Measurements from ENCODE around the gene SLC10A7.
A peak's percentile ranks its signal among the peaks of the same experiment; 100 is the strongest.

The SLC10A7 gene

GRCh38 chr4:146521541-146522097, at the start of gene SLC10A7:
Gene SLC10A7, minus strand, starts transcription at chr4:146521940. Its CDS starts 223 bp downstream, at chr4:146521717.
- peak; percentile 58 to 85 (median 84) for DNase-seq

GRCh38 chr4:146567396-146567795, 45.7 kb upstream of the SLC10A7 start:
- DNase-seq, result no peak

GRCh38 chr4:146564492-146564891, 42.8 kb upstream of the SLC10A7 start:
- DNase-seq, result no peak

- DNase-seq, result peak in 1 of 3 experiments; percentile 3
Measured at GRCh38 chr4:146550161-146550560, 28.4 kb upstream of the SLC10A7 start.

GRCh38 chr4:146548443-146548842, 26.7 kb upstream of the SLC10A7 start:
- no peak for DNase-seq

- peak; percentile 6 to 44 (median 22) for DNase-seq
Measured at GRCh38 chr4:146545102-146545501, 23.4 kb upstream of the SLC10A7 start.

- DNase-seq, result no peak
Measured at GRCh38 chr4:146534178-146534577, 12.4 kb upstream of the SLC10A7 start.

GRCh38 chr4:146525754-146526153, 4.0 kb upstream of the SLC10A7 start:
- no peak for DNase-seq

- no peak for DNase-seq
Measured at GRCh38 chr4:146524663-146525062, 2.9 kb upstream of the SLC10A7 start.

GRCh38 chr4:146522869-146523205, 1.1 kb upstream of the SLC10A7 start:
- DNase-seq, result peak in 1 of 3 experiments; percentile 64

- DNase-seq, result peak; percentile 73 to 90 (median 84)
Measured at GRCh38 chr4:146522098-146522868, 543 bp upstream of the SLC10A7 start.

GRCh38 chr4:146520896-146521540, 722 bp downstream of the SLC10A7 start:
- DNase-seq, result peak in 2 of 3 experiments; percentile 58 to 63

GRCh38 chr4:146514651-146515357, 6.9 kb downstream of the SLC10A7 start:
- peak in 1 of 3 experiments; percentile 33 for DNase-seq

- DNase-seq, result peak in 1 of 3 experiments; percentile 19
Measured at GRCh38 chr4:146513548-146513947, 8.2 kb downstream of the SLC10A7 start.

- no peak for DNase-seq
Measured at GRCh38 chr4:146511381-146511780, 10.4 kb downstream of the SLC10A7 start.

GRCh38 chr4:146510942-146511341, 10.8 kb downstream of the SLC10A7 start:
- DNase-seq, result no peak

- no peak for DNase-seq
Measured at GRCh38 chr4:146508229-146508939, 13.4 kb downstream of the SLC10A7 start.

- no peak for DNase-seq
Measured at GRCh38 chr4:146507632-146508031, 14.1 kb downstream of the SLC10A7 start.

- no peak for DNase-seq
Measured at GRCh38 chr4:146506272-146506671, 15.5 kb downstream of the SLC10A7 start.

GRCh38 chr4:146500216-146500615, 21.5 kb downstream of the SLC10A7 start:
- no peak for DNase-seq

- DNase-seq, result no peak
Measured at GRCh38 chr4:146498291-146498690, 23.4 kb downstream of the SLC10A7 start.

- no peak for DNase-seq
Measured at GRCh38 chr4:146495269-146495668, 26.5 kb downstream of the SLC10A7 start.

GRCh38 chr4:146494143-146494542, 27.6 kb downstream of the SLC10A7 start:
- DNase-seq, result no peak
